Keratinocyte (primary cell): ENCODE measurements around the gene TMCC2.

Source experiments
- EZH2 ChIP-seq: IDR thresholded peaks from one replicate; pipeline ENCODE4 v1.6.1; 2012; ENCODE audit warnings: inconsistent platforms, mild to moderate bottlenecking, low read length, moderate library complexity
- TF ChIP-seq, protein P1 (sequence below), 3 experiments: IDR thresholded peaks in 1 of 3; conservative IDR thresholded peaks in 1 of 3; optimal IDR thresholded peaks in 1 of 3; 2 replicates in 2 of 3; 3 replicates in 1 of 3; pipeline versions ENCODE3 to v1.5.1; 2011; ENCODE audit warnings: low read length in 3 of 3, mild to moderate bottlenecking in 3 of 3, moderate library complexity in 2 of 3, control low read depth in 1 of 3, inconsistent platforms in 1 of 3; ENCODE audit not compliant: insufficient read depth in 2 of 3; ENCODE audit errors: extremely low read depth in 1 of 3

DNA sequence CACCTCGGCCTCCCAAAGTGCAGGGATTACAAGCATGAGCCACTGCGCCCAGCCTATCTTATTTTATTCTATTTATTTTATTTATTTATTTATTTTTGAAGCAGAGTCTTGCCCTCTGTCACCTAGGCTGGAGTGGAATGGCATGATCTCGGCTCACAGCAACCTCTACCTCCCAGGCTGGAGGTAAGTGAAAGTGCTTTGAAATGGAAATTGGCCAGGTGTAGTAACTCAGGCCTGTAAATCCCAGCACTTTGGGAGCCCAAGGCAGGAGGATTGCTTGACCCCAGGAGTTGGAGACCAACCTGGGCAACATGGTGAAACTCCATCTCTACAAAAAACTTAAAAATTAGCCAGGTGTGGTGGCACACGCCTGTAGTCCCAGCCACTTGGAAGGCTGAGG, 11.2 kb upstream of the TMCC2 start:
- TF ChIP-seq, protein P1, sequence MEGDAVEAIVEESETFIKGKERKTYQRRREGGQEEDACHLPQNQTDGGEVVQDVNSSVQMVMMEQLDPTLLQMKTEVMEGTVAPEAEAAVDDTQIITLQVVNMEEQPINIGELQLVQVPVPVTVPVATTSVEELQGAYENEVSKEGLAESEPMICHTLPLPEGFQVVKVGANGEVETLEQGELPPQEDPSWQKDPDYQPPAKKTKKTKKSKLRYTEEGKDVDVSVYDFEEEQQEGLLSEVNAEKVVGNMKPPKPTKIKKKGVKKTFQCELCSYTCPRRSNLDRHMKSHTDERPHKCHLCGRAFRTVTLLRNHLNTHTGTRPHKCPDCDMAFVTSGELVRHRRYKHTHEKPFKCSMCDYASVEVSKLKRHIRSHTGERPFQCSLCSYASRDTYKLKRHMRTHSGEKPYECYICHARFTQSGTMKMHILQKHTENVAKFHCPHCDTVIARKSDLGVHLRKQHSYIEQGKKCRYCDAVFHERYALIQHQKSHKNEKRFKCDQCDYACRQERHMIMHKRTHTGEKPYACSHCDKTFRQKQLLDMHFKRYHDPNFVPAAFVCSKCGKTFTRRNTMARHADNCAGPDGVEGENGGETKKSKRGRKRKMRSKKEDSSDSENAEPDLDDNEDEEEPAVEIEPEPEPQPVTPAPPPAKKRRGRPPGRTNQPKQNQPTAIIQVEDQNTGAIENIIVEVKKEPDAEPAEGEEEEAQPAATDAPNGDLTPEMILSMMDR (optimal IDR thresholded peaks at IDR 0.05 in 1 of 3, IDR thresholded peaks at IDR 0.05 in 1 of 3, conservative IDR thresholded peaks at IDR 0.05 in 1 of 3; ENCODE audit: extremely low read depth in 1 of 3, insufficient read depth in 2 of 3, low read length in 3 of 3): no peak
- no peak for TF ChIP-seq EZH2
